Neural crest cell (in vitro differentiated cells): ENCODE measurements around the gene IL10RA. TPM values are rescaled to one million over a fixed set of nuclear protein-coding genes. Genes with fewer than 3 reads are reported as not detected.

Source experiments
- DNase-seq: peaks from one replicate; pipeline ENCODE4 v3.0.0; 2021; ENCODE audit warnings: low read depth, mixed read lengths, low spot score
- H3K27ac Mint-ChIP-seq: one replicate; pipeline ENCODE4 v1.8.0; 2021; ENCODE audit warnings: mild to moderate bottlenecking, mixed read lengths; ENCODE audit not compliant: unreplicated experiment
- H3K27me3 Mint-ChIP-seq: 2 replicates; pipeline ENCODE4 v1.8.0; 2021; ENCODE audit warnings: low read depth, mild to moderate bottlenecking, mixed read lengths
- H3K36me3 Mint-ChIP-seq: 2 replicates; pipeline ENCODE4 v1.8.0; 2021; ENCODE audit warnings: low read depth, mild to moderate bottlenecking, mixed read lengths
- H3K4me1 Mint-ChIP-seq: 2 replicates; pipeline ENCODE4 v1.8.0; 2021; ENCODE audit warnings: mixed read lengths
- H3K4me3 Mint-ChIP-seq: one replicate; pipeline ENCODE4 v1.8.0; 2021; ENCODE audit warnings: mild to moderate bottlenecking, mixed read lengths
- H3K9me3 Mint-ChIP-seq: 2 replicates; pipeline ENCODE4 v1.8.0; 2021; ENCODE audit warnings: mixed read lengths
- CTCF ChIP-seq: fragments of 200-600 bp; sonication (generic); conservative IDR thresholded peaks from 2 replicates; pipeline ENCODE4 v1.5.0; 2021; ENCODE audit warnings: antibody characterized with exemption, mild to moderate bottlenecking
- total RNA-seq: library from RNA; stranded (reverse); gene quantifications from 2 replicates; pipeline ENCODE4 v1.2.1, GENCODE V29; 2021

The IL10RA gene
- total RNA-seq, 1 donor from 2014 or later, result 0.37 TPM

- Mint-ChIP-seq H3K36me3 (no peaks in the 10 kb centered on the region), H3K27ac (no peak overlapping the region), H3K4me1 (no peaks in the 10 kb centered on the region), H3K4me3 (no peak overlapping the region), H3K9me3 (peaks cover 3% of the 10 kb centered on the region), H3K27me3 (peaks cover 5% of the 10 kb centered on the region)
- TF ChIP-seq CTCF, result no peak
- no peak for DNase-seq
Observed at GRCh38 chr11:118012083-118012669, 26.0 kb downstream of the IL10RA start.

DNA sequence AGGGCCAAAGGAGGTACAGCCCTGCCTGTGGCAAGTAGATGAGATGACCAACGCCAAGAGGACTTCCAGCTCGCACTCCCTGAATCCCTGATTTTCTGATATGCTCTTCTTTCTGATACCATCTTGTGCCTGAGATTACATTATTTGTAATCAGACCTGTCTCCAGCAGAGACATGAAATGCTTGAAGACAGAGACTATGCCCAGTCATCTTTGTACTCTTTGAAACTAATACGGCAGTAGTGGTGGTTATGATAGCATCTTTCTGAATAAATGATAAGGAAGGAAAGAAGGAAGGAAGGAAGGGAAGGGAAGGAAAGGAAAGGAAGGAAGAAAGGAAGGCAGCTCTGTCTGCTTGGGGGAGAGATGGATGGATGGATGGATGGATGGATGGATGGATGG is 27.8 kb downstream of the IL10RA start:
- no peak for TF ChIP-seq CTCF
- no peak overlapping the region for H3K27ac Mint-ChIP-seq

DNA sequence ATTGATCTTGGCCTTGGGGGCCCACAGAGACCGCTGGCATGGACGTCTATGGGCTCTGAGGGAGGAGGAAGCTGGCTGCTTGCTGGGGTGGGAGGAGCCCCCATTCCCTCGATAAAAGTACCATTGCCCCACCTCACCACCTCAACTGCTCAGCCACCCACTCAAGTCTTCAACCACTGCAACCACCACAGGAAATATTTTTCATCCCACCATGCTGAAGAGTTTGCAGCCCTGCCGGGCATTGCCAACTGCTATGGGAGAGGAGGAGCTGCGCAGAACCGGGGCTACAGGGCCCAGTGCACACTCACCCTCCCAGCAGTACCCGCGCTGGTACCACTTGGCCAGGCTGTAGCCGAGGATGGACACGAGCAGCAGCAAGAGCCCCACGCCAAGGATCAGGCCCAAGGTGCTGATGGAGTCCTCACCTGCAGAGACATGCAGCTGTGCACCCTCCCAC is 29.2 kb downstream of the IL10RA start:
- Mint-ChIP-seq H3K9me3 (peaks cover 7% of the 10 kb centered on the region), H3K27me3 (peaks cover 22% of the 10 kb centered on the region), H3K36me3 (no peaks in the 10 kb centered on the region), H3K4me3 (no peak overlapping the region), H3K4me1 (no peaks in the 10 kb centered on the region), H3K27ac (no peak overlapping the region)
- TF ChIP-seq CTCF, result no peak
- no peak for DNase-seq

More for the DNA sequence above, 27.8 kb downstream of the IL10RA start:
- H3K4me1 Mint-ChIP-seq, result no peaks in the 10 kb centered on the region
- H3K36me3 Mint-ChIP-seq, result no peaks in the 10 kb centered on the region
- H3K4me3 Mint-ChIP-seq, result no peak overlapping the region
- peaks cover 19% of the 10 kb centered on the region for H3K27me3 Mint-ChIP-seq
- no peak for DNase-seq
- H3K9me3 Mint-ChIP-seq, result peaks cover 7% of the 10 kb centered on the region

DNA sequence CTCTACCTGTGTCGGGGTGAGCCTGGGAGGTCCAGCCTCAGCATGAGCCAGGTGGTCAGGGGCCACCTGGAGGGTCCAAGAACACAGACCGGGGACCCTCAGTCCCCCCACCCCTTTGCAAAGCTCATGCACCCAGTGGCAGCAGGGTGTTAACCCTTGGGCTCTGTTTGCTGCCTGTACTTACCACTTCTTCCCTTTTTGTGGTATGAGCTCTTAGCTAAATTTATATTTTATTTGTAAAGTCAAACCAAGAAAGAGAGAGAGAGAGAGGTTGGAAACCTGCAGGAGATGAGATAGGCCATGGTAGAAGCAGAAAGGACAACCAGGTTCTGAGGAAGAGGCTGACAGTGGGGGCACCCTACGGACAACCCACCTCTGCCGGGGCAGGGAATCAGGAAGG is 29.9 kb downstream of the IL10RA start:
- H3K36me3 Mint-ChIP-seq, result no peaks in the 10 kb centered on the region
- no peak for DNase-seq
- H3K4me3 Mint-ChIP-seq, result no peak overlapping the region
- H3K27me3 Mint-ChIP-seq, result peaks cover 22% of the 10 kb centered on the region
- no peak for TF ChIP-seq CTCF
- H3K9me3 Mint-ChIP-seq, result peaks cover 10% of the 10 kb centered on the region
- H3K27ac Mint-ChIP-seq, result no peak overlapping the region
- no peaks in the 10 kb centered on the region for H3K4me1 Mint-ChIP-seq

GRCh38 chr11:118017111-118017510 is 30.9 kb downstream of the IL10RA start:
- H3K4me3 Mint-ChIP-seq, result no peak overlapping the region
- H3K36me3 Mint-ChIP-seq, result peaks cover 2% of the 10 kb centered on the region
- no peaks in the 10 kb centered on the region for H3K4me1 Mint-ChIP-seq
- H3K9me3 Mint-ChIP-seq, result peaks cover 13% of the 10 kb centered on the region
- no peak overlapping the region for H3K27ac Mint-ChIP-seq
- no peak for TF ChIP-seq CTCF
- DNase-seq, result no peak
- peaks cover 22% of the 10 kb centered on the region for H3K27me3 Mint-ChIP-seq
